Mesodermal cell (in vitro differentiated cells): ENCODE results near the gene GRPEL1.

Experiments
- H3K27ac ChIP-seq: 2 replicates; pipeline ENCODE4 v1.7.0; 2013; ENCODE audit warnings: mild to moderate bottlenecking, low read depth, low read length, moderate library complexity; ENCODE audit not compliant: severe bottlenecking
- H3K36me3 ChIP-seq: 2 replicates; pipeline ENCODE4 v1.7.1; 2013; ENCODE audit warnings: mild to moderate bottlenecking, low read length, moderate library complexity; ENCODE audit not compliant: control insufficient read depth, insufficient read depth
- H3K4me1 ChIP-seq: one replicate; pipeline ENCODE4 v1.7.1; 2013; ENCODE audit warnings: mild to moderate bottlenecking, low read length; ENCODE audit not compliant: insufficient read depth, control insufficient read depth, poor library complexity, severe bottlenecking
- H3K4me3 ChIP-seq: 2 replicates; pipeline ENCODE4 v1.7.0; 2013; ENCODE audit warnings: low read length, control low read depth, mild to moderate bottlenecking; ENCODE audit not compliant: insufficient read depth, poor library complexity, severe bottlenecking; ENCODE audit errors: extremely low read depth
- H3K9me3 ChIP-seq: 2 replicates; pipeline ENCODE4 v1.7.1; 2013; ENCODE audit warnings: mild to moderate bottlenecking, low read length, moderate library complexity; ENCODE audit not compliant: control insufficient read depth
- WGBS, 2 experiments: methylation state at CpG; one replicate each; pipeline ENCODE4 v1.1.5; 2013; ENCODE audit warnings: missing lambda C conversion rate in 2 of 2; ENCODE audit not compliant: insufficient coverage in 2 of 2; 5-methylcytosine and 5-hydroxymethylcytosine counted together

GRPEL1 gene

GRCh38 chr4:7013175-7013574, 54.7 kb downstream of the GRPEL1 start:
- WGBS, 2 experiments, result 91 to 98% methylated on average over 10 to 11 of the region's 11 CpGs
- H3K4me3 ChIP-seq, result no peak overlapping the region
- peaks cover 96% of the 10 kb centered on the region for H3K36me3 ChIP-seq

GRCh38 chr4:7009564-7009963, 58.3 kb downstream of the GRPEL1 start:
- peaks cover 90% of the 10 kb centered on the region for H3K36me3 ChIP-seq
- 87 to 98% methylated on average over 4 to 5 of the region's 5 CpGs for WGBS, 2 experiments
- H3K9me3 ChIP-seq, result no peaks in the 10 kb centered on the region
- no peaks in the 10 kb centered on the region for H3K4me1 ChIP-seq
- H3K4me3 ChIP-seq, result no peak overlapping the region
- H3K27ac ChIP-seq, result no peak overlapping the region

More at GRCh38 chr4:7013175-7013574, 54.7 kb downstream of the GRPEL1 start:
- Histone ChIP-seq H3K27ac (no peak overlapping the region), H3K4me1 (no peaks in the 10 kb centered on the region), H3K9me3 (no peaks in the 10 kb centered on the region)
